BLaER1 treated with 17β-estradiol and CSF1 and Interleukin-3, amounts not matched to agents 10 nM and 100 nM (cell line): Measurements from ENCODE around the gene C3.

Experiments used
- H3K27ac ChIP-seq, 11 experiments: shearing (Covaris generic); formaldehyde crosslinking; 2 replicates each; pipeline ENCODE4 v1.8.1; 2022
- H3K27me3 ChIP-seq, 11 experiments: shearing (Covaris generic); formaldehyde crosslinking; 2 replicates each; pipeline ENCODE4 v1.8.1; 2022
- H3K36me3 ChIP-seq, 11 experiments: shearing (Covaris generic); formaldehyde crosslinking; 2 replicates each; pipeline ENCODE4 v1.8.1; 2022
- H3K4me1 ChIP-seq, 10 experiments: shearing (Covaris generic); formaldehyde crosslinking; 2 replicates each; pipeline ENCODE4 v1.8.1; 2022
- H3K4me2 ChIP-seq, 11 experiments: shearing (Covaris generic); formaldehyde crosslinking; 2 replicates each; pipeline ENCODE4 v1.8.1; 2022
- H3K4me3 ChIP-seq, 10 experiments: shearing (Covaris generic); formaldehyde crosslinking; 2 replicates each; pipeline ENCODE4 v1.8.1; 2022
- H3K9ac ChIP-seq, 11 experiments: shearing (Covaris generic); formaldehyde crosslinking; 2 replicates each; pipeline ENCODE4 v1.8.1; 2022
- H3K9me3 ChIP-seq, 11 experiments: shearing (Covaris generic); formaldehyde crosslinking; replicated peaks in 1 of 11; 2 replicates each; pipeline ENCODE4 v1.8.1; 2022
- H4K20me1 ChIP-seq, 11 experiments: shearing (Covaris generic); formaldehyde crosslinking; 2 replicates each; pipeline ENCODE4 v1.8.1; 2022
- Cebpa-rat ChIP-seq, 11 experiments: shearing (Covaris generic); IDR thresholded peaks; 2 replicates each; pipeline ENCODE4 v1.8.1; 2022

The C3 gene

DNA sequence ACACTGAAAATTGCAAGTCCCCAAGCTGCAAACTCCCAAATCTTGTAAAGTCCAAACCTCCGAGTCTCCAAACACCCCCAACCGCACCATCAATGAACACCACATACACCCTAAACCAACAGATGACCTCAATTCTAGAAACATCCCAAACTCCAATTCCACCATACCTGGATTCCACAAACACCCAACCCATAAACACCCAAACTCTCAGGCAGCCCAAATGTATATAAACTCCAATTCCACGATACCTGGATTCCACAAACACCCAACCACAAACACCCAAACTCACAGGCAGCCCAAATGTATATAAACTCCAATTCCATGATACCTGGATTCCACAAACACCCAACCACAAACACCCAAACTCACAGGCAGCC, 470 bp downstream of the C3 start:
- Histone ChIP-seq H3K27me3 (no peaks in the 10 kb centered on the region), H3K36me3 (peaks cover 0 to 33% (median 5%) of the 10 kb centered on the region in 11 experiments; a peak in 11 of 22 replicates), H3K9ac (peak overlapping the region in 10 of 11 experiments; percentile 22 to 72 (median 65); a peak in 14 of 22 replicates), H4K20me1 (peaks cover 0 to 23% (median 0%) of the 10 kb centered on the region in 11 experiments; a peak in 3 of 22 replicates), H3K9me3 (no peaks in the 10 kb centered on the region), H3K4me2 (peak overlapping the region; percentile 75 to 95 (median 90); a peak in 21 of 22 replicates), H3K4me1 (peaks cover 51 to 64% (median 59%) of the 10 kb centered on the region in 10 experiments), H3K27ac (peak overlapping the region in 10 of 11 experiments; percentile 53 to 77 (median 72); a peak in 20 of 22 replicates), H3K4me3 (peak overlapping the region in 8 of 10 experiments; percentile 28 to 70 (median 53); a peak in 16 of 20 replicates)
- TF ChIP-seq Cebpa-rat (IDR thresholded peaks at IDR 0.05), result no peak

DNA sequence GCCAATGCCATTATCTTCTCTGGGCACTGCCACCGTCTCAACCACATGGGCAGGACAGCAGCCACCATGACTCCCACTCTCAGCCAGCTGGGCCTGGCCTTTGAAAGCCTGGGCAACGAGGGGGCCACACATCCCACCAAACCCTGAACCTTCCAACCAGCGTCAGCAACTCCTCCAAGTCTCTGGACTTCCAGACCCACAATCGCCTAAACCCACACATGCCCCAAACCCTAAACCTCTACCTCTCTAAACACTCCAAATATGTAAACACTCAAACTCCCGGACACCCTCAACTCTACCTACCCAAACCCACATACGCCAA, 949 bp downstream of the C3 start:
- no peak for TF ChIP-seq Cebpa-rat (IDR thresholded peaks at IDR 0.05)
- Histone ChIP-seq H3K4me3 (peak overlapping the region in 7 of 10 experiments; percentile 46 to 70 (median 58); a peak in 13 of 20 replicates), H3K4me2 (peak overlapping the region in 10 of 11 experiments; percentile 75 to 95 (median 90); a peak in 18 of 22 replicates), H3K9ac (peak overlapping the region in 6 of 11 experiments; percentile 33 to 72 (median 68); a peak in 8 of 22 replicates), H4K20me1 (peaks cover 0 to 28% (median 0%) of the 10 kb centered on the region in 11 experiments; a peak in 3 of 22 replicates), H3K27ac (peak overlapping the region in 8 of 11 experiments; percentile 62 to 77 (median 72); a peak in 15 of 22 replicates), H3K36me3 (peaks cover 0 to 33% (median 5%) of the 10 kb centered on the region in 11 experiments; a peak in 11 of 22 replicates), H3K4me1 (peaks cover 46 to 60% (median 54%) of the 10 kb centered on the region in 10 experiments), H3K27me3 (no peaks in the 10 kb centered on the region), H3K9me3 (no peaks in the 10 kb centered on the region)

DNA sequence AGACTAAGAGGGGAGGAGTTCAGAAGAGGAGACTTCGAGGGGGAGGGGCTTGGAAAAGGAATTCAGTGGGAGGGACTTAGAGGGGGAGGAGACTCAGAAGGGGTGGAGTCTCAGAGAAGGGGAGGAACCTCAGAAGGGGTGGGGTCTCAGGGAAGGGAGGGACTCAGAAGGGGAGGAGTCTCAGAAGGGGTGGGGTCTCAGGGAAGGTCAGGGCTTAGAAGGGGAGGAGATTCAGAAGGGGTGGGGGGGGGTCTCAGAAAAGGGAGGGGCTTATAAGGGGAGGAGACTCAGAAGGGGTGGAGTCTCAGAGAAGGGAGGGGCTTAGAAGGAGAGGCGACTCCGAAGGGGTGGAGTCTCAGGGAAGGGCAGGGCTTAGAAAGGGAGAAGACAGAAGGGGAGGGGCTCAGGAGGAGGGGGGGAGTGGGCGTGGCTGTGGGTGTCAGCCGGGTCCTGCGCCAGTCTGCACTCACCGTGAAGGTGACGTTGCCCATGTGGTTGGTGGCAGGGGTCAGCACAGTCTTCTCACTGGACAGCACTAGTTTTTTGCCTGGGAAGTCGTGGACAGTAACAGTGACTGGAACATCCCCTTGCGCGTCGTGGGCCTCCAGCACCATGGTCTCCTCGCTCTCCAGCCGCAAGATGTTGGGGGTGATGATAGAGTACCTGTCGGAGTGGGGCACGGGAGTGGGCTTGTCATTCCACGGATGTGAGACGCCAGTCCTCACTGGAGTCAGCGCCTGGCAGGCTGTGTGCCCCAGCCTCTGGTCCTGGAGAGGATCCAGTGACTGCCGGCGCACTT, 1.5 kb downstream of the C3 start:
- H3K27ac ChIP-seq, result peak overlapping the region in 8 of 11 experiments; percentile 62 to 77 (median 72); a peak in 14 of 22 replicates
- peak overlapping the region in 7 of 10 experiments; percentile 46 to 70 (median 58); a peak in 11 of 20 replicates for H3K4me3 ChIP-seq
- H4K20me1 ChIP-seq, result peaks cover 0 to 34% (median 0%) of the 10 kb centered on the region in 11 experiments; a peak in 3 of 22 replicates
- no peak for TF ChIP-seq Cebpa-rat (IDR thresholded peaks at IDR 0.05)
- peak overlapping the region in 9 of 11 experiments; percentile 84 to 95 (median 90); a peak in 18 of 22 replicates for H3K4me2 ChIP-seq
- peaks cover 0 to 33% (median 5%) of the 10 kb centered on the region in 11 experiments; a peak in 11 of 22 replicates for H3K36me3 ChIP-seq
- H3K4me1 ChIP-seq, result peaks cover 40 to 54% (median 49%) of the 10 kb centered on the region in 10 experiments
- no peaks in the 10 kb centered on the region for H3K9me3 ChIP-seq
- no peaks in the 10 kb centered on the region for H3K27me3 ChIP-seq
- H3K9ac ChIP-seq, result peak overlapping the region in 5 of 11 experiments; percentile 50 to 72 (median 69); a peak in 7 of 22 replicates

DNA sequence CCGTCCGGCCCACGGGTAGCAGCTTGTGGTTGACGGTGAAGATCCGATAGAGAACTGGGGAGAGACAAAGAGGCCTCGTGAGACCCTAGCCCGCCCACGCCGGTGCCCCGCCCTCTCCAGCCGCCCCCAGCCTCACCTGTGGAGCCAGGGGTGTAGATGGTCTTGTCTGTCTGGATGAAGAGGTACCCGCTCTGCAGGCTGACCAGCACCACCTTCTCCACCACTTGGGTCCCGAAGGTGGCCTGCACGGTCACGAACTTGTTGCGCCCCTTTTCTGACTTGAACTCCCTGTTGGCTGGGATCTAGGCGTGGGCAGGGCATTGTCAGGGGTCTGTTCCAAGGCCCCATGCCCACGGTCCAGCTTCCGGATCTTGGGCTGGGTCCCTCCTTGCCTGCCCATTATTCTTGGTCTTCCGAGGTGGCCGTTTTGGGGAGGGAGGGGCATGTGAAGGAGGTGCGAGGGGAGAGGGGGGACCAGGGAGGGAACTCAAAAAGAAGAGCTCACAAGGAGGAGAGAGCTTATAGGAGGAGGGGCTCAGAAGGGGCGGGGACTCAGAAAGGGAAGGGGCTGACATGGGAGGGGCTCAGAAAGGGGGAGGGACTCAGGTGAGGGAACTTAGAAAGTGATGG, 2.2 kb downstream of the C3 start:
- no peak overlapping the region for H3K27ac ChIP-seq
- peaks cover 33 to 47% (median 42%) of the 10 kb centered on the region in 10 experiments for H3K4me1 ChIP-seq
- H3K27me3 ChIP-seq, result 0 out of 22 replicates have a peak, but pooled peaks cover 0 to under 1% (median 0%) of the 10 kb centered on the region in 11 experiments
- peaks cover 0 to 34% (median 6%) of the 10 kb centered on the region in 11 experiments; a peak in 11 of 22 replicates for H3K36me3 ChIP-seq
- TF ChIP-seq Cebpa-rat (IDR thresholded peaks at IDR 0.05), result no peak
- H3K9me3 ChIP-seq, result no peaks in the 10 kb centered on the region
- H3K4me3 ChIP-seq, result no peak overlapping the region
- H3K4me2 ChIP-seq, result no peak overlapping the region; a peak in 1 of 22 replicates
- no peak overlapping the region for H3K9ac ChIP-seq
- peaks cover 0 to 37% (median 0%) of the 10 kb centered on the region in 11 experiments; a peak in 5 of 22 replicates for H4K20me1 ChIP-seq

DNA sequence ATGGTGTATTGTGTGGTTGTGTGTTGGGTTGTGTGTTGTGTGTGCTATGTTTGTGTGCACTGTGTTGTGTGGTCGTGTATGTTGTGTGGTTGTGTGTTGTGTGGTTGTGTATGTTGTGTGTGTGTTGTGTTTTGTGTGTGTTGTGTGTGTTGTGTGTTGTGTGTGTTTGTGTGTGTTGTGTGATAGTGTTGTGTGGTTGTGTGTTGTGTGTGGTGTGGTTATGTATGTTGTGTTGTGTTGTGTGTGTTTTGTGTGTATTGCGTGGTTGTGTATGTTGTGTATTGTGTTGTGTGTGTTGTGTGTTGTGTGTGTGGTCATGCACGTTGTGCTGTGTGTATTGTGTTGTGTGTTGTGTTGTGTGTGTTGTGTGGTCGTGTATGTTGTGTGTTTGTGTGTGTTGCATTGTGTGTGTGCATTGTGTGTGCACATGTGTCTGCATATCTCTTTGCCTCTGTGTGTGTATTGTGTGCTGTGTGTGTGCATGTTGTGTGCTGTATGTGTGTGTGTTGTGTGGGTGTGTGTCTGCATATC, 2.9 kb downstream of the C3 start:
- H3K4me3 ChIP-seq, result no peak overlapping the region
- H3K4me1 ChIP-seq, result peaks cover 26 to 40% (median 35%) of the 10 kb centered on the region in 10 experiments
- no peak overlapping the region for H3K27ac ChIP-seq
- peaks cover 0 to 44% (median 0%) of the 10 kb centered on the region in 11 experiments; a peak in 7 of 22 replicates for H4K20me1 ChIP-seq
- H3K4me2 ChIP-seq, result no peak overlapping the region
- peaks cover 0 to 7% (median 0%) of the 10 kb centered on the region in 11 experiments; a peak in 7 of 22 replicates for H3K27me3 ChIP-seq
- H3K9ac ChIP-seq, result no peak overlapping the region
- peaks cover 0 to 42% (median 10%) of the 10 kb centered on the region in 11 experiments; a peak in 11 of 22 replicates for H3K36me3 ChIP-seq
- TF ChIP-seq Cebpa-rat (IDR thresholded peaks at IDR 0.05), result no peak
- H3K9me3 ChIP-seq, result no peaks in the 10 kb centered on the region

DNA sequence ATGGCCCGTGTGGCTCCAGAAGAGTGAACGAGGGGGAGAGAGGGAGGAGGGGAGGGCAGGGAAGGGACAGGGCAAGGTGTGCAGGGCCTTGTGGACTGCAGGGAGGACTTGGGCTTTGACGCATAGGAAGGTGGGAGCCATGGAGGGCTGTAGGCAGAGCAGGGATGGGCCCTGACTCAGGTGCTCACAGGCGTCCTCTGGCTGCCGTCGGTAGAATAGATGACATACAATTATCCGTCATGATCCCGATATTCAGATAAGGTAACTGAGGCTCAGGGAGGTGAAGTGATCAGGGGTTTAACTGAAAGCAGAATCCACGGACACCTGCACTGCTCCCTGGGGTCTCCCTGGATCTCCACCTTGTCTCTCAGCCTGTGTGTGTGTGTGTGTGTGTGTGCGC, 3.4 kb downstream of the C3 start:
- no peak overlapping the region for H3K27ac ChIP-seq
- H3K4me3 ChIP-seq, result no peak overlapping the region
- peaks cover 0 to 49% (median 0%) of the 10 kb centered on the region in 11 experiments; a peak in 7 of 22 replicates for H4K20me1 ChIP-seq
- H3K9me3 ChIP-seq, result no peaks in the 10 kb centered on the region
- H3K4me2 ChIP-seq, result no peak overlapping the region
- H3K4me1 ChIP-seq, result peaks cover 21 to 35% (median 30%) of the 10 kb centered on the region in 10 experiments
- no peak overlapping the region for H3K9ac ChIP-seq
- H3K27me3 ChIP-seq, result peaks cover under 1 to 12% (median 4%) of the 10 kb centered on the region in 11 experiments; a peak in 16 of 22 replicates
- no peak for TF ChIP-seq Cebpa-rat (IDR thresholded peaks at IDR 0.05)
- H3K36me3 ChIP-seq, result peaks cover 0 to 46% (median 10%) of the 10 kb centered on the region in 11 experiments; a peak in 12 of 22 replicates

DNA sequence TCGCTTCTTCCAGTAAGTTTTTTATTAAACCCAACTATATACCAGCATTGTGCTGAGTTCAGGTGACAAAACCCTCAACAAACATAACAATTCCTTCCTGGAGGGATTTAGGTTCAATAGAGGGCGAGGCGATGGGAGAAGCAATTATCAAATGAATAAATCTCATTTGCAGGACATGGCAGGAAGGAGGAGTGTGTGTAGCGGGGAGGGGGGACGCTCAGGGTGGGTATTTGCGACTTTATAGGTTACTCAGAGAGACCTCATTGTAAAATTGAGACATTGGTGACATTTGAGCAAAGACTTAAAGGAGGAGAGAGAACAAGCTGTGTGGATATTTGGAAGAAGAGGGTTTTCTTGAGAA, 3.9 kb downstream of the C3 start:
- Histone ChIP-seq H3K27ac (no peak overlapping the region), H3K9me3 (no peaks in the 10 kb centered on the region), H4K20me1 (peaks cover 0 to 53% (median 0%) of the 10 kb centered on the region in 11 experiments; a peak in 7 of 22 replicates), H3K4me3 (no peak overlapping the region), H3K9ac (no peak overlapping the region), H3K36me3 (peaks cover 0 to 51% (median 10%) of the 10 kb centered on the region in 11 experiments; a peak in 12 of 22 replicates), H3K27me3 (peaks cover 5 to 16% (median 8%) of the 10 kb centered on the region in 11 experiments), H3K4me2 (no peak overlapping the region), H3K4me1 (peaks cover 17 to 30% (median 25%) of the 10 kb centered on the region in 10 experiments)
- TF ChIP-seq Cebpa-rat (IDR thresholded peaks at IDR 0.05), result no peak
